Activated naive CD4-positive, alpha-beta T cell (primary cell): ENCODE measurements around the gene LRFN2.

Source experiments
- DNase-seq, 4 experiments: peaks; one replicate each; lab custom pipeline; 2025; lab: John Stamatoyannopoulos, UW

LRFN2 gene

DNA sequence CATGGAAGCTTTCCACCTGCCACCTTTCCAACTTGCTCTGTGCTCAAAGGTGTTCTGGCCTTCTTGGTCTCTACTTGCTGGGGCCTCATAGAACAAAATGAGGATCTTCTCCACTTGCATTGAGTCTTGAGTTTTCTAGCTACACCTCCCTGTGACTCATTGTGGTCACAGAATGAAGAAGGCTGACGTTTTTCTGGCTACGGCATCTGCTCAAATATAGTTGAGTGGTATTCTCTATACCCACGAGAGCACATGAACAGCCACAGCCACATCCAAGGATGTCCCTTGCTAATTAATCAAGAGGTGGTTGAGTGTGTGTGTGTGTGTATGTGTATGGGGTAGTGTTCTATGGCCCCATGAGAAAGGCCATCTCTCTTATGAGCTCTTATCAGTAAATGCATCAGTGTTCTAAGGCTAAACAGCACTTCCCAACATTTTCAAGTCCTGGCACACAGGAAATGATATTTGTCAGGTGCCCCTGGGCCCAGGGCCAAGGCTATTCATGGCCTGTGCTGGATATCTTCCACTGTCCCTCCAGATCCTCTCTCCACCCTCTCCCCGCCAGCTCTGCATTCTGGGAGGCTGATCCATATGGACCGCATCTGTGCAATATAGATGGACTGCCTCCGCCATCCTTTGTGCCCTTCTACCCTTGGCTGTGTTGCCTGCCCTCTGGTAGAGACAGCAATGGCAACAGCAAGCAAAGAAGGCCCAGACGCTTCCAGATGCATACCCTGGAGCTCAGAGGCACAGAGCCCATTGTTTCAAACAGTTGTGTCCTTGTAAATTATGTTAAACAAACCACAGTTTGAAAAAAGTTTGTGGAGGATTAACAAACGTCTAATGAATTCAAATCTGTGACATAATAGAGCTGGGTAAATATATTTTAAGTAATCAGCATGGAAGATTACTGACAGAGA lies 150.2 kb downstream of the LRFN2 start:
- no peak for DNase-seq

DNA sequence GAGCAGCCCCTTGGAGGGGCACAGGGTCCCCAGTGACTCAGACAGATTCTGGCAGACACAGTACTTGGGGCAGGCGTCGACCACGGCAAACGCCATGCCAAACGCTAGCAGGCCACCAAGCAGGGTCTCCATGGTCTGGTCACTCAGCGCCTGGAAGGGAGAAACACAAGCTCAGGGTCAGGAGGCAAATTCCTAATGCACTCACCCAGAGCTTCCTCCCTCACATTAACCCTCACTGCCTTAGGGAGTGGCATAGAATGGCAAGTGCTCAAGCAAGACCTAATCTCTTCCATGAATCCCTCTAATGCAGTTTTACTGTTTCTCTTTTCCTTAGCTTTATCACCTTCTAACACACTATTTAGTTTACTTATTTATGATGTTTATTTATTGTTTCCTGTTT lies 154.2 kb downstream of the LRFN2 start:
- no peak for DNase-seq

DNA sequence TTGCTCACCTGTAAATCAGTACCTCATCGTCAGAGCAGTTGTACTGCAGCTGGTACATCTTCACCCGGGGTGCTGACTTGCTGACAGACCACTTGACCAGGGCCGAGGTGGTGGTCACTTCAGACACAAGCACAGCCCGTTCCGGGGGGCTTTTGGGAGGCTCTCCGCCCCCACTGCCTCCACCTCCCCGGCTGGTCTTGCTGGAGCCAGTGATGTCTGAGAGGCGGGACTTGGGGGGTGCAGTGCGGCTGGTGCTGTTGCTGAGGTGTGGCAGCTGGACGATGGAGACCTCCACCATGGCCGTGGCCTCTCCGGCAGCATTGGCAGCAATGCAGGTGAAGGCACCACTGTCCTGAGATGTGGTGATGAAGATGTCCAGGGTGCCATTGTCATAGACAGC lies 155.5 kb downstream of the LRFN2 start:
- DNase-seq: no peak

DNA sequence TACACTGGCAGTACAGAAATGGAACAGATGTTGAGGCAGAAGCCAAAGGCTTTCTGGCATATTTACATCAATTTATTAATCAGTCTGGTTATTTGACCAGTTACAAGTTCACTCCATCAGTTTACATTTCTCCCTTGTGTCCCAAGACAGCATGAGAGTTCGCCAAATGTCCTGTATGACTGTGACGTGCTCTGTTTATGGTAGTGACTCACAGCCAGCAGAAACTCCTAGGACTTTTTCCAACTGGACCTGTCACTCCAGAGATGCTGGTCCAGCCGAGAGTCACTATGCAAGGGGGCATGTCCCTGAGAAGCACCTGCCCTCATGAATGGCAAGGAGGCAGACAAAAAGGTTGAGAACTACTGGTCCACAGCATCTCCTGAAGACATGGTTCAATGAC lies 160.0 kb downstream of the LRFN2 start:
- DNase-seq: no peak

DNA sequence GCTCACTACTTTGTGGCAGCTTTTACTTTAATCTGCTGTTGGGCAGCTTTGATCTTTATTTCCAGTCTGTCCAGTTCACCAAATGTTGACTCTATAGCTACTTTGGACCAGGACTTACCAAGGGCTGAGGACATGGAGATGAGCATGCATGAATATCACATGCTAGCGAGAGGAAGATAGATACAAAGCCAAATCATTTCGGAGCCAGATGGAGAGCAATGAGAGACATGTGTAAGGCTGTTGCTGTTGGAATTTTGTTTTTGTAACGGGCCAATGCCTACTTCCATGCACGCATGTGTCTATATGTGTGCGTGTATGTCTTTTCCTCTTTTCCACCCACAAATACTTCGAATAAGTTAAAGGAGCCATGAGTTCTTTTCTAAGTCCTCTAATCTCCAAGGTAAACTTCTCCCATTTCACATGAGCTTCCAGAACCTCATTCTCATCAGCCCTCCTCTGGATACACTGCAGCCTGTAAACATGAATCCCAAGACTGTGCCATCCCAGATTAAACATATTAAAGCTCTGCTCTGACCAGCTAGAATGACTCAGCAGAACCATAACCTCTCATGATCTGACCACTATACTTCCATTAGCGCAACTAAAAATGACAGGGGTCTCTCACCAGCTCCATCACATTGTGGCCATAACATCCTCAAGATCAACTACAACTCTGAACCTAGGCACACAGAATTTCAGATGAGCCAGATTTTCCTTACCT lies 160.7 kb downstream of the LRFN2 start:
- no peak for DNase-seq

DNA sequence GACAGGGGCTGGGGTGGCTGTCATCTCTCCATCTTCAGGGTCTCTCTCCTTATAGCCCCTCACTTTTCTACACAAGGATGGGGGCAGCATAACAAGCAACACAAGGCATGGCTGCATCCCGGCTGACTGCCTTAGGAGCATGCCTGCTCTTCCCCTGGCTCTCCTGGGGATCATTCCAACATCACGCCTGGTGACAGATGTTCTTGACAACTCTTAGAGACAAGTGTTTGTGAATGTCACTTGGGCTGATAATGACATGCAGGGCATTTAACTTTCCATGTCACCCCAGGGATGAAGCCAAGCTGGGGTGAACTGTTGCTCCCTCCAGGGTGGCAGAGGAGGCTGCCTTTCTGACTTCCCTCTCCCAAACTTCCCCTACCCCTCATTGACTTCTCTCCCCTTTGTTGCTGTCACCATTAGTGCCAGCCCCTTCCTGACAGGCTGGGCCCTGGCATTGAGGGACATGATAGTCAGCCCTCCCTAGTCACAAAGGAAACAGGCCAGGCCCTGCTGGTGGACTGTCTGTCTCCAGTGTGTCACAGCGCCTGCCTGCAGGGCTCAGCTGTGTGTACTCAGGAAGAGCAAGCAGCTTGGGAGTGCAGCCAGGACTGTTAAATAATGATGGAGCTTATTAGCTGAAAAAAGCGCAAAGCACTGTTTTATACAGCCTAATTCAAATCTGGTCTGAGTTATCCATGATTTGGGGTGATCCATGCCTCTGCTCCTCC lies 161.8 kb downstream of the LRFN2 start:
- DNase-seq: no peak

DNA sequence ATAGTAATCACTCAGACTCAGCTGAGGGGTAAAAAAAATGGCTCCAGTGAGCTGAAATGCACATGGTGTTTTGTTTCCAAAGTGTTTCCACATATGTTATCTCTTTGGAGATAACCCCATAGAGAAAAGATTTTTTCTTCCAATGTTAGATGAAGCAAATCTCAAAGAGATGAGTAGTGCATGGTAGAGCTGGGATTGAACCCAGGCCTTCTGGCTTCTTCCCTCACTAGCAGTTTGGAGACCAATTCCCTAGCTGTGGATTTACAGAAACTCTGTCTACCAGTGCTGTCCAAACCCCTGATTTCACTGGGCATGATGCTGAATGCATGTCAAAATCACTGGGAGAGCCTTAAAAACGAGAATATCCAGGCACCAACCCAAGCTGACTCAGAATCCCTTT lies 165.1 kb downstream of the LRFN2 start:
- no peak for DNase-seq

DNA sequence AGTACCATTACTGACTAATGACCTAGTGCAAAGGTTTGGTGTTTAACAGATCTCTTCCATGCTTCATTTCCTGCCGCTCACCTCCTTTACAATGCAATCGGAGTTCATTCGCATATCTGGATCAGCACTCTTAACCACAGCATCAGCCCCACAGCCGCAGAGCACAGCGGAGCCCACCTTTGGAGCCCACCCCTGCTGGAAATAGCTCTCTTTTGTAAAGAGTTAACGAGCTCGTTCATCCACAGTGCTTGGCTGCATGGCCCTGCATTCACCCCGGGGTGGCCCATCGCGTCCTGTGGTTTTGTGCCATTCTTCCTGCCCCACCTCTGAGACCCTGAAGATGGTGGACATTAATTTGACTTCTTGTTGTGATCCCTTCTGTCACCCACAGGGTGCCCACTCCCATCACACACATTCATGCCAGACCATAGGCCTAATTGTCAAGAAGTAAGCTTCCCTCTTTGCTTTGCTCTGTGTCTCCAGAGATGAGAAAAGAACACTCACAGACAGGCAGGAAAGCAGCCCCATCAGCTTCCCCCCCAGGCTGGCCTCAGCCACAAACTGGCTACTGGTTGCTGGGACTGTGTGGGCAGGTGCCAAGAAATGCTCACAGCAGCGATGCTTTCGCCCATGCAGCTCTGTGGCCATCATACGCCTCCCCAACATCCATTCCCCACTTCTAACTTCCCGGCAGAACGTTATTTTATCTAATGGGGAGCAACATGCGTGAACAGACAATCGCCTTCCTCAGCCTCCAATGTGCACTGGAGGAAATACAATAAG lies 167.0 kb downstream of the LRFN2 start:
- DNase-seq: no peak

DNA sequence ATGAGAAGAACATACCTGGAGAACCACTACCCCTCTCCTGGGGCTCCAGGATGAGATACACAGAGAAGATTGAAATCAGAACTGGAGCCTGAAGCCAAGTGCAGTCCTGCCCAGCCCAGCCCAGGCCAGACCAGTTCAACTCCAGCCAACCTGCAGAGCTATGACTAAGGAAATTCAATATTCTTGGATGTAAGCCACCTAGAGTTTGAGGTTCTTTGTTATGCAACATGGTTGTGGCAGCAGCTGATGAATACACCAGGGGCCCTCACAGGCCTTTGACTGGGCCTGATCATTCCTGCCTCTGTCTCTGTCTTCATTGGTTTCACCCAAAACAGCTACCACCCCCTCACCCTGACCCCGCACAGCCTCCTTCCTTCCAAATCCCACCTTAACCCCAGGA lies 167.8 kb downstream of the LRFN2 start:
- no peak for DNase-seq

DNA sequence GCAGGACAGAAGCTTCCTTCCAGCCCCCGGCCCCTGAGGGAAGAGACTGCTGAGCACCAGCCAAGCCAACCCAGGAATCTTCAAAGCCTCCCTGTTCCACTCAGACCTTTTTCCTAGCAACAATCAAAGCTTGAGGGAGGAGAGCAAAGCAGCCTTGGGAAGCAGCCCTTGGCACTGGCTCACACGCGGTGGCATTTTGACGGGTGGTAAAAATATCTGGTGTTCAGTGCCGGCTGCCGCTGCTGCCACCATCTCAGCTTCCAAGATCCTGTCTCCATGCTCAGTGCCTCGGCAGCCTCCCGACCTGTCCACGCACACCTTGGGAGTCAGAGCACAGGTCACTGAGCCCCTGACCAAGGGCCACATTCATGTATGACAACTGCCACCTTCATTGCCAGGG lies 170.1 kb downstream of the LRFN2 start:
- no peak for DNase-seq

DNA sequence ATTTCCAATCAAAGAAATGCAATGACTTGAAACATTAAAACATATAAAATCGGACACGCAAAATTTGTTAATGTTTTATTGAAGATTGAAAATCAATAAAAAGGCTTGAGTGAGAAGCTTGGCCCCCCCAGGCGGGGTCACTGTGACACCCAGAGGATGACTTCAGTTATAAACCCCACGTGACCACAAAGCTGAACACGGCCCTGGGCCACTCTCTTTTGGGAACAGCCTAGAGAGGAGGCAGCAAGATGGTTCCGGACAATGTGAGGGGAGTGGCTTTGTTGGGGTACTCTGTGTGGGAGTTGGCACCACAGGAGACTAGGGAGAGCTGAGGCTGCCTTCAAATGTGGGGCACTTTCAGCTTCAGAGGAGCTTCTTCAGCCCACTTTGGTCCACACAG lies 172.5 kb downstream of the LRFN2 start:
- no peak for DNase-seq

DNA sequence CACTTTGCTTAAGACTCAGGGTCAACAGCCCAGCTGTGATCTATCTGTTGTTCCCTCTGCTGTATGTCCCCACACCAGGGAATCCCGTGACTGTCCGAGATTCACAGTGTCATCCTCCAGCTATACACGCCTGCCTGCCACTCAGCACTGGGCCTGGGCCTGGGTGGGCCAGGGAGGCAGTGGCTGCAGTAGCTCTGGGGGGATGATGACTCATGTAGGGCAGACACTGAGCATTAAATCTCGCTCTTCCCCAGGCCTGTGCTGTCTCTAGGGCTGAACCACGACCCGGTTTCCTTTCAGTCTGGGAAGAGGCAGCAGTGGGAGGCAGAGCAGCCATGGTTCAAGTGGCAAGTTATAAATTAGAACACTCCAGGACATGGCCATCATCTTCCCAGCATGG lies 173.9 kb downstream of the LRFN2 start:
- no peak for DNase-seq

DNA sequence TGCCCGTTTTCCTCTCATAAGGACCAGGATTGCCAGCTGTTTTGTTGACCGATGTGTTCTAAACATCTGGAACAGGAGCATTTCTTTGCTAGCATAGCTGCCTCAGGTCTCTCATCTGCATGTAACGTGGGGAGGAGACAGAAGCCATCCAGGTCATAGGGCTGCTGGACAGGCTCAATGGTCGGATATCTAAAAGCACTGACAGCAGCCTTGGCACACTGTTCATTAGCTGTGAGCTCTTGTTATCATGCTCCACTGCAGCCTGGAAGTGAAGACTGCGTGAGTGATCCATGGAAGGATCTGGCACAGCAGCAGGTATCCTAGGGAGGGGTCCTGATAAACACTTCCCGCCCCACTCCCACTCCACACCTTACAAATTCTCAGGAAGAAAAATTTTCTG lies 175.3 kb downstream of the LRFN2 start:
- no peak for DNase-seq

DNA sequence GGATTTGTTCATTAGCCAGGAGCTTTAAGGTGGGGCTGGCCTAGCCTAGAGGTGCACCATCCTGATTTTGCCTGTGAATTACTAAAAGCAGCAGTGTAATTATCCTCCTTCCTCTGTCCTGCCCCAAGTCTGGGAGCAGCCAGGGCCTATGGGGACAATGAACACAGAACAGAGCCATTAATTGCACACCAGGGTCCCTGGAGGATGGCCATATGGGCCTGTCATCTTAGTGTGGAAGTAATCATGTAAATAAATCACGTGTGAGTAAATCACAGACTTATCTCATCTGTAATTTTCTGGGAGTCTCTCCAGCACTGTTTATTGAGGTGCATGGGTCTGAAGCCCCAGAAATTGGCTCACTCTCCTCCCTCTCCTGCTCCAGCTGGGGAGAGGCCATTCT lies 176.3 kb downstream of the LRFN2 start:
- DNase-seq: no peak

DNA sequence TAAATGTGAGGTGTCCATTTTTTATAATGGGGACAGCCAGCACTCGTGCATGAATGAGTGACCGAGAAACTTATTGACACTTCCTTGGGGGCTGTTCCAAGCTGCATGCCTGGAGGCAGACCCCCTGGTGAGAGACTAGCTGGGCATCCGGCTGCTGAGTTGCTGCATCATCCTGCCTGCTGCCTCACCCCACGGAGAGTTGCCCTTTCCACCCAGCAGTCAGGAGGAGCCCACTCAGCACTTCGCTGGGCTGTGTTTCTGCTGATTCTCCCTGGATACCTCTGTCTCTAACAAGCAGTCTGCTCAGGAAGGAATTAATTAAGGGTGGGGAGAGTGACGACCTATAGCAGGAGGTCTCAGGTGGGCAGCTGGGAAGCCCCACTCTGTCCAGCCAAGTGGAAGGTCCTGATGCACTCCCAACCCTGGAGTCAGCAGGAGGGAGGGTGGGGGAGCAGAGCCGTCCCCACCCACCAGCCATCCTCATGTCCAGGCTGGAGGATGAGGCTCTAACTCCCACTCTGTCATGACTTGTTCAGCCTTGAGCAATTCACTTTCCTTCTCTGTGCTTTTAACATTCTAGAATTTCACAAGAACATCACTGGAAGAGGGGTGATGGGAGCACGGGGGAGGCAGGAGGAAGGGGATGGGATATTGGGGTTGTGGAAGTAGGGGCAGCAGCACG lies 177.3 kb downstream of the LRFN2 start:
- DNase-seq: no peak

DNA sequence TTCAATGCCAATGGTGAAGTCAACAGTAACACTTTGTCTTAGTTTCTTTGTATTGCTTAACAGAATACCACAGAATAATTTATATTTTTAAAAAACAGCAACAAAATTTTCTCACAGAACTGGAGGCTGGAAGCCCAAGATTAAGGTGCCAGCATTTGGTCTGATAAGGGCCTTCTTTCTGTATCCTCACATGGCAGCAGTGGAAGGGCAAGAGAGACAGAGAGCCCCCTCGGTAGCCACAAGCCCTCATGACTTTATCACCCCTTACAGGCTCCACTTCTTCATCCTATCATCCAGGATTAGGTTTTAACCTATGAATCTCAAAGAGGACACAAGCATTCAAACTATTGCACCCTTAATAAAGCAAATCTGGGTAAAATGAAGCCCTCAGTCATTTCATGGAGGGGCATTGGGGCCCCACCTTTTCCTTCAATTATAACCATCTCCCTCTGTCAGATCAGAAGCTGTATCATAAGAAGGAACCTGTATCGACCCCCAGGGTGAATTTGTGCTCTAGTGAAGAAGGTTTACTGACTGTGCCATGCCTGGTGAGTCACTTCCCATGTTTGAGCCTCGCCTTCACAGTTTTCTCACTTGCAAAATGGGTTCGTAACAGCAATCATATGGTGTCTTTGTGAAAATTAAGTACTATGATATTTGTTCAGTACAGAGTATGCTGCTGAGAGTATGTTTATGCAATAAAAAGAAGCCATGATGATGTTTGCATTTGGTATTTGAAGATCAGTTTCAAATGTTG lies 178.2 kb downstream of the LRFN2 start:
- DNase-seq: no peak

DNA sequence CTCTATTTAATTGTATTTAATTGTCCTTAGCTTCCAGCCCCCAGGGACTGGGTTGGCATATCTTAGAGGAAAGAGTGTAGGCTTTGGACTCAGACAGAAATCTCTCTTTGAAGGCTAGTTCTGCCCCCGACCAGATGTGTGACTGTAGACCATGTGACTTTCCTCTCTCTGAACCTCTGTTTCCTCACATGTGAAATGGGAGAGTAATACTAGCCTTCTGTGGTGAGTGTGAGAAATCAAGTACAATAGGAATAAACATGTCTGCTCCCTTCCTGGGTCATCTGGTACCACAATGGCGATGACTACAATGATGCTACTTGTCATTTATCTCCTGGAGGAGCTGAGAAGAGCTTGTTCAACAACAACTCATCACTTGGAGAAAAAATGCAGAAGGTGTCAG lies 179.9 kb downstream of the LRFN2 start:
- DNase-seq: no peak

DNA sequence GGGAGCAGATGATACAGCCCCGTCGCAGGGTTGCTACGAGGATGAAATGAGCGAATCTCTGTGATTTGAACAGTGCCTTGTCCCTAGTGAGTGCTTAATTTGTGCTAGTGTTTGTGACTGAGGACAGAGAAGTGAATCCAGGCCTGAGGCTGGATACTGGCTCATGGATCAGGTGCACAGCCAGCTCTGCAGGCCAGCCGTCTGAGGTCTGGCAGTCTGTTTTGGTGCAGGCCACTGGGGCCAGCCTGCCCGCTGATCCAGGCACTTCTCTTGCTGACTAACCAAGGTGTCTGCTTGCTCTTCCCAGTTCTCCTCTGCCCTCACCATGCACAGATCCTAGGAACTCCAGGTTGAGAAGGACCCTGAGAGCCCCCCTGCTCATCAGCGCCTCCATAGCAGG lies 181.0 kb downstream of the LRFN2 start:
- DNase-seq: no peak

DNA sequence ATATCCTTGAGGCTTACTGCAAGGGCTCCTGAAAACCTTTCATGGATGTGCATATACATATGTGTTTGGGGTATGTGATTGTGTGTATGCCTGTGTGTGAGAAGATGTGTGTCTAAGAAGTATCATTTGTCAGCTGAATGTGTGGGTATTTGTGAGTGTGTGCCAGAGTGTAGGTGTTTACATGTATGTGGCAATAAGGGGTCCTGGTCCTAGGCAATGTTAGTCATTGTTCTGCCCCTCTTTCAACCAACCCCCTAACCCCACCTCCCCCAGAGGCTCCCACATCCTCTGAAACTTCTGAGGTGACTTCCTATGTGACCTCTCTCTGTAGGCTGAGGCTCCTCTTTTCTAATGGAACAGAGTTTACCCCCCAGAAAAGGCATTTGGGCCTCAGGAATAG lies 186.4 kb downstream of the LRFN2 start:
- DNase-seq: no peak

DNA sequence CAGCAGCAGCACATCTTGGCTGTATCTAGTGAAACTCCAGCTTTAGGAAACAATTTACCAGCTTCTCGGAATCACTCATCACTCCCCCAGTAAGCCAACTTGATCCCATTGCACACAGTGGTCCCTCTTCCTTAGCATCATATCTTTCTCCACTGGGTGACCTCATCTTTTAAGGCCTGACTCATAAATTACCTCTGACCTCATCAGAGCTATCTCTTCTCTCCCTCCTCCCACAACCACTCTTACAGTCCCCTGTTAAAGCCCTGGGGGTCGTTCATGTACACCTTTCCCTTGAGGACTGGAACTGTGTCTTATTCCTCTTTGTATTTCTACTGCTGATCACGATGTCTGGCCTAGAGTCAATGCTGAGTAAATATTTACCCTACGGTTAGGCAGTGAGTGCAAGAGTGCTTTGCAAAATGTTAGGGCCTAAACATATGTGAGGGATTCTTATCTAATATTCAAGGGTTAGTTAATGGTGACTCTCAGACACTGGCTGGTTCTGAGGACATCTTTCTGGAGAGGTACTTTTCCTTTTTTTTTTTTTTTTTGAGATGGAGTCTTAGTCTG lies 187.2 kb downstream of the LRFN2 start:
- DNase-seq: no peak
